Muscle of leg (tissue), 11 donors: ENCODE results near the gene DAPP1. TPM values are rescaled to one million over a fixed set of nuclear protein-coding genes. Genes with fewer than 3 reads are reported as not detected.
"Not testable (repeated sequence)": the region's sequence is repeated elsewhere in the genome, so short reads cannot be mapped to it uniquely, and the experiment has no call there.

ENCODE experiments used
- DNase-seq: peaks from one replicate; pipeline ENCODE4 v3.0.0; 2013
- H3K27ac ChIP-seq: one replicate; pipeline ENCODE4 v1.5.1; 2013; ENCODE audit warnings: mild to moderate bottlenecking, low read length, control low read depth
- H3K27me3 ChIP-seq: one replicate; pipeline ENCODE4 v1.6.1; 2013; ENCODE audit warnings: low read length; ENCODE audit not compliant: control insufficient read depth, insufficient read depth
- H3K36me3 ChIP-seq: one replicate; pipeline ENCODE4 v1.6.1; 2013; ENCODE audit warnings: low read length; ENCODE audit not compliant: control insufficient read depth, insufficient read depth
- H3K4me1 ChIP-seq: one replicate; pipeline ENCODE4 v1.6.1; 2013; ENCODE audit warnings: low read length; ENCODE audit not compliant: control insufficient read depth, insufficient read depth
- H3K4me3 ChIP-seq: one replicate; pipeline ENCODE4 v1.5.1; 2013; ENCODE audit warnings: low read length, control low read depth
- H3K9me3 ChIP-seq: replicated peaks from 2 replicates; pipeline ENCODE4 v1.6.1; 2013; ENCODE audit warnings: low read depth, low read length; ENCODE audit not compliant: control insufficient read depth
- WGBS: methylation state at CpG from one replicate; pipeline ENCODE4 v1.1.5; 2013; ENCODE audit warnings: missing lambda C conversion rate; ENCODE audit not compliant: insufficient coverage; 5-methylcytosine and 5-hydroxymethylcytosine counted together
- polyA plus RNA-seq, 8 donors: library from polyadenylated mRNA; unstranded; fragments of 120-200 nt; gene quantifications; one replicate each; pipeline versions ENCODE4 v1.2.1 to v1.2.3, GENCODE V29; 2013; ENCODE audit warnings: inconsistent platforms in 1 of 8, low replicate concordance in 1 of 8; ENCODE audit not compliant: insufficient read length in 8 of 8, insufficient read depth in 1 of 8
- total RNA-seq: library from RNA; stranded (reverse); fragments of 120-200 nt; gene quantifications from one replicate; pipeline ENCODE4 v1.2.4, GENCODE V29; 2013

Gene DAPP1
- total and polyA plus RNA-seq, 9 donors = 1.00 to 3.7 (median 1.6) TPM

DNA sequence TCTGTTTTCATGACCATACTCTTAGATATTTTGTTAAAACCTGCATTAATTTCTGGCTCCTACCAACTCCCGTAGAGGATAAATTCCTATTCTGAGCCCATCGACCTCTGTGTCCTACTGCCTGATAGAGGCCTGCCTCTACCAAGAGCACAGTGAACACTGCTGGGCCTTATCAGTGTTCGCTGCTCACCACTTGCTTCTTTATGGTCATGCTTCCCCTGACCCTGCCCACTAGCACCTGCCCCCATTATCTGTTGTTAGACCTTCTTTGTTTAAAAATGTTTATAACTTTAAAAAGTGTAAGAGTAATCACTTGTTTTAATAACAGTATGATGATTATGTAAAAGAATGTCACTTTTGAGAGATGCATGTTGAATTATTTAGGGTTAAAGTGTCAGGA, 6.1 kb downstream of the DAPP1 start:
- Histone ChIP-seq H3K27me3 (no peaks in the 10 kb centered on the region), H3K9me3 (no peaks in the 10 kb centered on the region), H3K27ac (no peak overlapping the region), H3K36me3 (no peaks in the 10 kb centered on the region), H3K4me1 (no peaks in the 10 kb centered on the region), H3K4me3 (no peak overlapping the region)
- DNase-seq = no peak
- 86% methylated on average over 2 of the region's 3 CpGs for WGBS

DNA sequence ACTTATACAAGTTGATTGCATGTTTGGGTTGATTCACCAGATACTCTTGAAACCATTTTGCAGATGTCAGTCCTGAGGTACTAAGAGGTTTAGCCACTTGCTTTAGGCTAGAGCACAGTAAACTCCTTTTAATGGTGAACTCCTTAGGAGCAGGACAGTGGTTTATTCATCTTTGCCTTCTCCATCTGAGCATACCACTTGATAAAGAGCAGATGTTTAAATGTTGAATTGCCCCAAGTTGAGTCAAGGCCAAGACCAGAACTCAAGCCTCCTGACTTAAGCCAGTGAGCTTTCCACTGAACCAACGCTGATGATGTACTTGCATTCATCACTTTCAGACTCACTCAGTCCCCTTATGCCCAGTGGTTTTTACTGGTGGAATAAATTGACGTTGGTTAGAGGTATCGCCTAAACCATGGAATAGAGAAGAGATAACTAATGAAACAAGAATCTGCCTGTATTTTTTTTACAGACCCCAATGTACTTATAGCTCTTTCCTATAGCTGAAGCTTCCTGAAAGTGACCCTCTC, 7.5 kb downstream of the DAPP1 start:
- H3K4me1 ChIP-seq = no peaks in the 10 kb centered on the region
- H3K36me3 ChIP-seq = no peaks in the 10 kb centered on the region
- no peaks in the 10 kb centered on the region for H3K27me3 ChIP-seq
- WGBS = no CpG with 5 or more reads among the region's 3 CpGs
- no peak for DNase-seq
- no peak overlapping the region for H3K4me3 ChIP-seq
- no peaks in the 10 kb centered on the region for H3K9me3 ChIP-seq
- no peak overlapping the region for H3K27ac ChIP-seq

DNA sequence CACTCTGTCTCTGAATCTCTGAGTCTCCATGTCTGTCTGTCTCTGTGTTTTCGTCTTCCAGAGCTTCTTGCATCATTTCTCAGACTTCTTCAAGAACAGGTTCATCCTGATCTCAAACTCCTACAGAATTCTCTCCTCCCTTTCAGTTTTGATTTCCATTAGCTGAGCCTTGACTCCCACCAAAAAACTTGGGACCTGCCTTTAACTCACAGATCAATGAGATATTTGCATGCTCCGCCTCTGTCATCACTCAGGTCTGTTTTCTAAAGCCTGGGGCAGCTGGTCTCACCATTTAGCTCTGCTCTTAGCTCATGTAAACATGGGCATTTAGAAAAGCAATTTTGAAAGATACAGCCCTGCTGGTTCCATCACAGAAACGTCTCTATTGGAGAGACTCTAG, 8.6 kb downstream of the DAPP1 start:
- Histone ChIP-seq H3K4me1 (no peaks in the 10 kb centered on the region), H3K27ac (no peak overlapping the region), H3K36me3 (no peaks in the 10 kb centered on the region), H3K9me3 (no peaks in the 10 kb centered on the region), H3K4me3 (no peak overlapping the region), H3K27me3 (no peaks in the 10 kb centered on the region)
- DNase-seq = no peak
- 88% methylated on average over 2 of the region's 3 CpGs for WGBS

DNA sequence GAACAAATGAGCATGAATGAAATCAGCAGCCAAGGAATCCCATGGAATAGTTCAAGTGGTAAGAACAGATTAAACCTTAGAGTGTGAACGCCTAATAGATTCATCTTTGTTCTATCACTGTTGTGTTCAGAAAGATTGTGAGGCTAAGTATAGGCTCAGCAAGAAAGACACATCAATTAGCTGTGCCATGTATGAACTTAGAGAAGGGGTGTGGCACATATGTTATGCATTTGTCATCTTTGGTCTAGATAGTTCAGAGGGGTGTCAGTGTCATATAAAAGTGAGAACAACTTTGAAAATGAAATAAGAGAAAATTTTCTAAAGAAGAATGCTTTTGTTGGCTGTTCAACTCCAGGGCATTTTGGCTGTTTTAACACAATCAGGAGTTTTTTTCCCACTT, 9.4 kb downstream of the DAPP1 start:
- DNase-seq = no peak
- no peaks in the 10 kb centered on the region for H3K36me3 ChIP-seq
- 80% methylated on average over 1 of the region's 1 CpG for WGBS
- no peaks in the 10 kb centered on the region for H3K9me3 ChIP-seq
- H3K27me3 ChIP-seq = no peaks in the 10 kb centered on the region
- H3K4me3 ChIP-seq = no peak overlapping the region
- H3K27ac ChIP-seq = no peak overlapping the region
- no peaks in the 10 kb centered on the region for H3K4me1 ChIP-seq

DNA sequence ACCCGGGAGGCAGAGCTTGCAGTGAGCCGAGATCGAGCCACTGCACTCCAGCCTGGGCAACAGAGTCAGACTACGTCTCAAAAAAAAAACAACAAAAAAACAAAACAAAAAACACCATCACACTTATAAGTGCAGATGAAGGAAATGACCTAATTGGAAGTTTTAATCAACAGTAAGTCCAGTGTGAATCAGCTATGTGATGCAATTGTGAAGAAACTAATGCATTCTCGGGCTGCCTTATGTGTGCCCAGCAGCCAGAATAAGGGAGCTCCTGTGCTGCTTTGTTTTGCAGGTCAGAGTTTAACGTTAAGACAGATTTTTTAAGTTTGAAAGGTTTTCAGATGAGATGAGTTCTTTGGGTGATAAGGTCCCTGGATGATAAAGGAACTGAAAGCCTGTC, 10.8 kb downstream of the DAPP1 start:
- H3K4me3 ChIP-seq = no peak overlapping the region
- H3K27ac ChIP-seq = no peak overlapping the region
- H3K36me3 ChIP-seq = no peaks in the 10 kb centered on the region
- H3K4me1 ChIP-seq = no peaks in the 10 kb centered on the region
- H3K27me3 ChIP-seq = no peaks in the 10 kb centered on the region
- no peaks in the 10 kb centered on the region for H3K9me3 ChIP-seq
- WGBS = 89% methylated on average over 1 of the region's 6 CpGs
- no peak for DNase-seq

DNA sequence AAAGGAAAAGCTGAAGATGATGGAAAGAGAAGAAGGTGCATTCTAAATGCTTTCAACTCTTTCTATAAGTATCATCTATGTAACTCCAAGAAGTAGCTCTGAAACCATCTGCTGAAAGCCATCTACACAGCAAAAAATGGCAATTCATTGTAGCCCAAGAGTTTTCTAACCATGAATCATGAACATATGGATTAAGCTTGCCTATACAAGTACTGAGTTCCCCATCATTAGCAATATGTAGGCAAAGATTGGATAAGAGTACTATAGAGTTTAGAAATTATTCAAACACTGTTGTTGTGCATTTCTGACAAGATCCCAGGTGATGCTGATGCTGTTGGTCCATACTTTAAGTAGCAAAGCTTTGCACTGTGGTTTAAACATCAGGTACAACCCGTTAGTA, 11.2 kb downstream of the DAPP1 start:
- H3K4me3 ChIP-seq = no peak overlapping the region
- H3K4me1 ChIP-seq = no peaks in the 10 kb centered on the region
- H3K36me3 ChIP-seq = no peaks in the 10 kb centered on the region
- no peak for DNase-seq
- H3K27me3 ChIP-seq = no peaks in the 10 kb centered on the region
- WGBS = no CpG with 5 or more reads among the region's 1 CpG
- H3K27ac ChIP-seq = no peak overlapping the region
- H3K9me3 ChIP-seq = no peaks in the 10 kb centered on the region

DNA sequence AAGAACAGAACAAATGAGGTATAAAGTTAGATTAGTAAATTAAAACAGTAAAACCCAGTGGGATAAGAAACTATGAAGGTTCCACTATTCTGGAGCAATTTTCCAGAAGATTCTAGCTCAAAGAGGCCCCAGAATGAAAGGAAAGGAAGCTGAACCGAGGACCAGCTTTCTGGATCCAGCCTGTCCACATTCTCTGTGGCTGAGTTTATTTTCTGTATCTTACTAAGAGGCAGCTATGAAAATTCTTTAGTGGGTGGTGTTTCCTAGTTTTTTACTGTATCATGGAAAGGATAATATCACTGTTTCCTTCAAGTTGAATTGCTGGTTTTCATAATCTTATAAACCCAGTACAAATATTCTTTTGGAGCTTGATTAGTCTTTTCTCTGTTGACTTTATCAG, 11.8 kb downstream of the DAPP1 start:
- Histone ChIP-seq H3K27ac (no peak overlapping the region), H3K36me3 (no peaks in the 10 kb centered on the region)
- WGBS = no CpG with 5 or more reads among the region's 1 CpG

DNA sequence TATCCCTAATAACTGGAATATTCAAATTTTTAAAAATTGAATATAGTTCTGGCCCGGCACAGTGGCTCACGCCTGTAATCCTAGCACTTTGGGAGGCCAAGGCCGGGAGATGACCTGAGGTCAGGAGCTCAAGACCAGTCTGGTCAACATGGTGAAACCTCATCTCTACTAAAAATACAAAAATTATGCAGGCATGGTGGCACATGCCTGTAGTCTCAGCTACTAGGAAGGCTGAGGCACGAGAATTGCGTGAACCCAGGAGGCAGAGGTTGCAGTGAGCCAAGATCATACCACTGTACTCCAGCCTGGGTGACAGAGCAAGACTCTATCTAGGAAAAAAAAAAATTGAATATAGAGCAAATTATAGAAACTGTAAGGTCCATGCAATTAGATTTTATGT, 13.4 kb downstream of the DAPP1 start:
- no CpG with 5 or more reads among the region's 5 CpGs for WGBS
- DNase-seq, H3K27ac ChIP-seq, H3K4me1 ChIP-seq, H3K27me3 ChIP-seq, H3K36me3 ChIP-seq, H3K4me3 ChIP-seq, H3K9me3 ChIP-seq: not testable (repeated sequence)

More for the DNA sequence above, 11.8 kb downstream of the DAPP1 start:
- H3K9me3 ChIP-seq = no peaks in the 10 kb centered on the region
- H3K27me3 ChIP-seq = no peaks in the 10 kb centered on the region
- no peak overlapping the region for H3K4me3 ChIP-seq
- no peak for DNase-seq
- no peaks in the 10 kb centered on the region for H3K4me1 ChIP-seq

DNA sequence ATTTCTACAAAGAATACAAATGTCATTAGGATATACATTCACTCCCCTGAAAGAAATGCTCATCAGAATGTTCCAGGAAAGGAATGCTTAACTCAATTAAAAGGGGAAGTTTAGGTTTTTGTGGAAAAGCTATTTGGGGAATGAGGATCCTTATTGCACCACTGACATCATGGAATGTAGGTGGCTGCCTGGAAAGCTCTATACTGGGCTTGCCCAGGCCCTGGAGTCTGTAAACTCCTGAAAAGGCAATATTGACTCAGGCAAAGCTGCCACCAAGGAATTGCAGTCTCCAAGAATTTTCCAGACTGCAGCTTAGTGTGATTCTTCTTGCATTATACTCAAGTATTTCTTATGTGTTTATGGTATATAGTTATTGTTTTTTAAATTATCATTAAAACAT, 15.7 kb downstream of the DAPP1 start:
- Histone ChIP-seq H3K4me3 (no peak overlapping the region), H3K27ac (no peak overlapping the region), H3K4me1 (no peaks in the 10 kb centered on the region), H3K36me3 (no peaks in the 10 kb centered on the region), H3K9me3 (no peaks in the 10 kb centered on the region), H3K27me3 (no peaks in the 10 kb centered on the region)
- peak; percentile 45 for DNase-seq

DNA sequence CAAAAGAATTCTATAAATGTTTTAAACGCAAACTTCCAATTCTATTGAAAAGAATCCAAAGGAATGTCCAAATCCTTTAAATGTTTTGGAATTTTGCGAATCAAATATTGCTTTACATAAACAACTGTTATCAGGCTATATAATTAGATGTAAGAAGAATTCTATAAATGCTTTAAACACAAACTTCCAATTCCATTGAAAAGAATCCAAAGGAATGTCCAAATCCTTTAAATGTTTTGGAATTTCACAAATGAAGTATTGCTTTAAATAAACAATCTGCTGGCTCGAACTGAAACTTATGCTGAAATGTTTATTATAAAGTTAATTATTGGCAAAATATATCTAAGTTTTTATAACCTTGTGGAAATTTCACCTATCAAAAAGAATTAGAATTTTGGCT, 16.1 kb downstream of the DAPP1 start:
- H3K4me1 ChIP-seq = no peaks in the 10 kb centered on the region
- H3K27ac ChIP-seq = no peak overlapping the region
- no peaks in the 10 kb centered on the region for H3K27me3 ChIP-seq
- H3K36me3 ChIP-seq = no peaks in the 10 kb centered on the region
- WGBS = no CpG with 5 or more reads among the region's 3 CpGs
- H3K9me3 ChIP-seq = no peaks in the 10 kb centered on the region
- no peak overlapping the region for H3K4me3 ChIP-seq
- DNase-seq = no peak

DNA sequence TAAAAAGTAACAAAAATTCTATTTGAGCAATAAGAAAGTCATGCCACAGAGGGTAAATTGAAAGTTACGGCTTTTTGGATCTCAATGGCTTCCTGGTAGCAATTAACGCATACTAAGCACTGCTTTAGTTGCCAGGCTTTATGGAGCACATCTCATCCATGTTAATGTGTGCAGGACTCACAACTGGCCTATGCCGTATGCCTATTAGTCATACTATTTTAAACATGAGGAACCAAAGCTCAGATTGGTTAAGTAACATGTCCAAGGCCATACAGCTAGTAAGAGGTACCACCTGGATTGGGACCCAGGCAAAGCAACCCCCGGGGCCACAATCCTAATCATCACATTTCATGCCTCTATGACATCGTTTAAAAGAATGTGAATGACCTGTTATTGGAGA, 17.1 kb downstream of the DAPP1 start:
- Histone ChIP-seq H3K27ac (no peak overlapping the region), H3K36me3 (no peaks in the 10 kb centered on the region), H3K4me1 (no peaks in the 10 kb centered on the region), H3K27me3 (no peaks in the 10 kb centered on the region), H3K9me3 (no peaks in the 10 kb centered on the region), H3K4me3 (no peak overlapping the region)
- DNase-seq = no peak
- 82% methylated on average over 3 of the region's 5 CpGs for WGBS
